Measurements from ENCODE around the gene GSTP1. TPM values are rescaled to one million over a fixed set of nuclear protein-coding genes. Genes with fewer than 3 reads are reported as not detected.
"Not testable (repeated sequence)": the region's sequence is repeated elsewhere in the genome, so short reads cannot be mapped to it uniquely, and the experiment has no call there.

Gene GSTP1
- total RNA-seq, 3 donors from 2014 or later, result 363 to 446 (median 421) TPM

- ATAC-seq (no peak), DNase-seq (no peak)
- H3K4me3 Mint-ChIP-seq, result no peak overlapping the region
- peaks cover 23% of the 10 kb centered on the region for H3K36me3 Mint-ChIP-seq (ENCODE audit: insufficient read depth)
- no peaks in the 10 kb centered on the region for H3K9me3 Mint-ChIP-seq
- H3K27me3 Mint-ChIP-seq (ENCODE audit: low read depth), result no peaks in the 10 kb centered on the region
- H3K4me1 Mint-ChIP-seq (ENCODE audit: low read depth), result peaks cover 36% of the 10 kb centered on the region
Measured at GRCh38 chr11:67611704-67612587, 28.3 kb downstream of the GSTP1 start.

GRCh38 chr11:67612751-67613150 is 29.1 kb downstream of the GSTP1 start:
- H3K4me1 Mint-ChIP-seq (ENCODE audit: low read depth), result peaks cover 33% of the 10 kb centered on the region
- DNase-seq (no peak), ATAC-seq (no peak)
- no peak overlapping the region for H3K4me3 Mint-ChIP-seq
- peaks cover 23% of the 10 kb centered on the region for H3K36me3 Mint-ChIP-seq (ENCODE audit: insufficient read depth)
- no peaks in the 10 kb centered on the region for H3K27me3 Mint-ChIP-seq (ENCODE audit: low read depth)
- no peaks in the 10 kb centered on the region for H3K9me3 Mint-ChIP-seq

GRCh38 chr11:67613313-67613959 is 29.8 kb downstream of the GSTP1 start:
- Mint-ChIP-seq H3K4me3 (peak overlapping the region; percentile 77), H3K27me3 (ENCODE audit: low read depth) (no peaks in the 10 kb centered on the region), H3K9me3 (no peaks in the 10 kb centered on the region), H3K36me3 (ENCODE audit: insufficient read depth) (peaks cover 21% of the 10 kb centered on the region), H3K4me1 (ENCODE audit: low read depth) (peaks cover 28% of the 10 kb centered on the region)
- DNase-seq, result no peak
- ATAC-seq, result no peak

GRCh38 chr11:67613960-67614715 is 30.5 kb downstream of the GSTP1 start:
- ATAC-seq, result peak; percentile 93
- Mint-ChIP-seq H3K27me3 (ENCODE audit: low read depth) (no peaks in the 10 kb centered on the region), H3K4me1 (ENCODE audit: low read depth) (peaks cover 24% of the 10 kb centered on the region), H3K36me3 (ENCODE audit: insufficient read depth) (peaks cover 16% of the 10 kb centered on the region), H3K9me3 (no peaks in the 10 kb centered on the region), H3K4me3 (peak overlapping the region; percentile 77)
- peak; percentile 78 for DNase-seq

GRCh38 chr11:67614730-67615714 is 31.4 kb downstream of the GSTP1 start:
- ATAC-seq (peak in 1 of 2 donors; percentile 21), DNase-seq (peak; percentile 43)
- peaks cover 24% of the 10 kb centered on the region for H3K4me1 Mint-ChIP-seq (ENCODE audit: low read depth)
- H3K4me3 Mint-ChIP-seq, result peak overlapping the region; percentile 77
- no peaks in the 10 kb centered on the region for H3K9me3 Mint-ChIP-seq
- H3K27me3 Mint-ChIP-seq (ENCODE audit: low read depth), result no peaks in the 10 kb centered on the region
- peaks cover 11% of the 10 kb centered on the region for H3K36me3 Mint-ChIP-seq (ENCODE audit: insufficient read depth)

- peak overlapping the region; percentile 70 for H3K4me3 Mint-ChIP-seq
- peaks cover 8% of the 10 kb centered on the region for H3K36me3 Mint-ChIP-seq (ENCODE audit: insufficient read depth)
Measured at GRCh38 chr11:67615728-67616430, 32.3 kb downstream of the GSTP1 start.

GRCh38 chr11:67616431-67617242 is 33.0 kb downstream of the GSTP1 start:
- H3K4me1 Mint-ChIP-seq (ENCODE audit: low read depth), result peaks cover 24% of the 10 kb centered on the region
- no peak for DNase-seq
- no peak for ATAC-seq
- no peaks in the 10 kb centered on the region for H3K27me3 Mint-ChIP-seq (ENCODE audit: low read depth)
- H3K9me3 Mint-ChIP-seq, result no peaks in the 10 kb centered on the region
- H3K36me3 Mint-ChIP-seq (ENCODE audit: insufficient read depth), result peaks cover 8% of the 10 kb centered on the region
- H3K4me3 Mint-ChIP-seq, result peak overlapping the region; percentile 70

More at GRCh38 chr11:67615728-67616430, 32.3 kb downstream of the GSTP1 start:
- H3K4me1 Mint-ChIP-seq (ENCODE audit: low read depth), result peaks cover 24% of the 10 kb centered on the region
- ATAC-seq, result no peak
- no peaks in the 10 kb centered on the region for H3K9me3 Mint-ChIP-seq
- DNase-seq, result no peak
- H3K27me3 Mint-ChIP-seq (ENCODE audit: low read depth), result no peaks in the 10 kb centered on the region

GRCh38 chr11:67617243-67617953 is 33.8 kb downstream of the GSTP1 start:
- H3K36me3 Mint-ChIP-seq (ENCODE audit: insufficient read depth), result peaks cover 2% of the 10 kb centered on the region
- no peaks in the 10 kb centered on the region for H3K9me3 Mint-ChIP-seq
- ATAC-seq, result no peak
- DNase-seq, result no peak
- H3K27me3 Mint-ChIP-seq (ENCODE audit: low read depth), result no peaks in the 10 kb centered on the region
- no peak overlapping the region for H3K4me3 Mint-ChIP-seq
- H3K4me1 Mint-ChIP-seq (ENCODE audit: low read depth), result peaks cover 24% of the 10 kb centered on the region

- DNase-seq; ATAC-seq; H3K36me3 Mint-ChIP-seq (ENCODE audit: insufficient read depth); H3K4me3 Mint-ChIP-seq; H3K27me3 Mint-ChIP-seq (ENCODE audit: low read depth); H3K9me3 Mint-ChIP-seq: not testable (repeated sequence)
- H3K4me1 Mint-ChIP-seq (ENCODE audit: low read depth), result peaks cover 12% of the 10 kb centered on the region
Measured at GRCh38 chr11:67618901-67619659, 35.5 kb downstream of the GSTP1 start.

GRCh38 chr11:67619683-67620618 is 36.3 kb downstream of the GSTP1 start:
- not testable (repeated sequence) for ATAC-seq; DNase-seq; H3K9me3 Mint-ChIP-seq; H3K36me3 Mint-ChIP-seq (ENCODE audit: insufficient read depth); H3K4me3 Mint-ChIP-seq; H3K27me3 Mint-ChIP-seq (ENCODE audit: low read depth); H3K4me1 Mint-ChIP-seq (ENCODE audit: low read depth)

GRCh38 chr11:67620621-67621020 is 37.0 kb downstream of the GSTP1 start:
- not testable (repeated sequence) for DNase-seq; H3K36me3 Mint-ChIP-seq (ENCODE audit: insufficient read depth); H3K27me3 Mint-ChIP-seq (ENCODE audit: low read depth); H3K9me3 Mint-ChIP-seq; ATAC-seq; H3K4me3 Mint-ChIP-seq; H3K4me1 Mint-ChIP-seq (ENCODE audit: low read depth)

All from activated T-cell treated with anti-CD3 and anti-CD28 coated beads, Interleukin-2, amount 50 U/mL, for 4 hours (primary cell).